Immature natural killer cell (primary cell): ENCODE results near the gene GPR15. TPM values are rescaled to one million over a fixed set of nuclear protein-coding genes. Genes with fewer than 3 reads are reported as not detected.

ENCODE experiments used
- DNase-seq, 3 donors: peaks; one replicate each; pipeline ENCODE4 v3.0.0; 2022; ENCODE audit warnings: mixed read lengths in 1 of 3
- H3K27ac Mint-ChIP-seq, 6 donors: one replicate each; pipeline ENCODE4 v1.8.0; 2020; ENCODE audit warnings: mixed read lengths in 6 of 6, mild to moderate bottlenecking in 5 of 6, inconsistent platforms in 4 of 6, moderate library complexity in 3 of 6
- H3K27me3 Mint-ChIP-seq, 3 donors: one replicate each; pipeline ENCODE4 v1.8.0; 2020 to 2021; ENCODE audit warnings: low read depth in 3 of 3, mild to moderate bottlenecking in 3 of 3, mixed read lengths in 3 of 3, moderate library complexity in 3 of 3, inconsistent platforms in 1 of 3
- H3K36me3 Mint-ChIP-seq, 3 donors: one replicate each; pipeline ENCODE4 v1.8.0; 2020; ENCODE audit warnings: mixed read lengths in 3 of 3, inconsistent platforms in 2 of 3, mild to moderate bottlenecking in 2 of 3
- H3K4me1 Mint-ChIP-seq, 2 donors: one replicate each; pipeline ENCODE4 v1.8.0; 2020; ENCODE audit warnings: inconsistent platforms in 2 of 2, mild to moderate bottlenecking in 2 of 2, mixed read lengths in 2 of 2, moderate library complexity in 1 of 2
- H3K4me3 Mint-ChIP-seq, 5 donors: one replicate each; pipeline ENCODE4 v1.8.0; 2020; ENCODE audit warnings: mild to moderate bottlenecking in 5 of 5, mixed read lengths in 5 of 5, inconsistent platforms in 3 of 5, moderate library complexity in 3 of 5
- H3K9me3 Mint-ChIP-seq, 6 donors: one replicate each; pipeline ENCODE4 v1.8.0; 2020; ENCODE audit warnings: mild to moderate bottlenecking in 6 of 6, mixed read lengths in 6 of 6, inconsistent platforms in 4 of 6, moderate library complexity in 3 of 6
- polyA plus RNA-seq, 3 donors: library from polyadenylated mRNA; unstranded; fragments of 300-500 nt; fragmentation: Illumina TruSeq; gene quantifications; one replicate each; pipeline ENCODE4 v1.2.3, GENCODE V29; 2021

Gene GPR15
- polyA plus RNA-seq, 3 donors from 2014 or later = 0.45 to 1.2 TPM; not detected in 1

GRCh38 chr3:98518816-98519215 is 13.0 kb upstream of the GPR15 start:
- Mint-ChIP-seq H3K36me3 (peaks cover 8 to 39% (median 8%) of the 10 kb centered on the region in 3 donors), H3K27me3 (peaks cover 4 to 6% (median 5%) of the 10 kb centered on the region in 3 donors), H3K4me1 (peaks cover 57 to 85% of the 10 kb centered on the region in 2 donors), H3K27ac (peak overlapping the region in 5 of 6 donors; percentile 36 to 80 (median 65)), H3K4me3 (no peak overlapping the region), H3K9me3 (no peaks in the 10 kb centered on the region)
- DNase-seq = no peak

GRCh38 chr3:98519351-98519750 is 12.4 kb upstream of the GPR15 start:
- Mint-ChIP-seq H3K27ac (peak overlapping the region; percentile 41 to 80 (median 62)), H3K4me1 (peaks cover 57 to 85% of the 10 kb centered on the region in 2 donors), H3K4me3 (peak overlapping the region in 3 of 5 donors; percentile 8 to 52 (median 45)), H3K36me3 (peaks cover 8 to 39% (median 8%) of the 10 kb centered on the region in 3 donors), H3K9me3 (no peaks in the 10 kb centered on the region), H3K27me3 (peaks cover 4 to 6% (median 5%) of the 10 kb centered on the region in 3 donors)
- DNase-seq = no peak

GRCh38 chr3:98521897-98522543 is 9.8 kb upstream of the GPR15 start:
- Mint-ChIP-seq H3K4me3 (peak overlapping the region; percentile 90 to 98 (median 96)), H3K9me3 (no peaks in the 10 kb centered on the region), H3K27ac (peak overlapping the region; percentile 89 to 98 (median 93)), H3K4me1 (peaks cover 65 to 74% of the 10 kb centered on the region in 2 donors), H3K27me3 (peaks cover 4 to 9% (median 4%) of the 10 kb centered on the region in 3 donors), H3K36me3 (peaks cover 3 to 21% (median 4%) of the 10 kb centered on the region in 3 donors)
- peak; percentile 44 to 49 (median 48) for DNase-seq

DNA sequence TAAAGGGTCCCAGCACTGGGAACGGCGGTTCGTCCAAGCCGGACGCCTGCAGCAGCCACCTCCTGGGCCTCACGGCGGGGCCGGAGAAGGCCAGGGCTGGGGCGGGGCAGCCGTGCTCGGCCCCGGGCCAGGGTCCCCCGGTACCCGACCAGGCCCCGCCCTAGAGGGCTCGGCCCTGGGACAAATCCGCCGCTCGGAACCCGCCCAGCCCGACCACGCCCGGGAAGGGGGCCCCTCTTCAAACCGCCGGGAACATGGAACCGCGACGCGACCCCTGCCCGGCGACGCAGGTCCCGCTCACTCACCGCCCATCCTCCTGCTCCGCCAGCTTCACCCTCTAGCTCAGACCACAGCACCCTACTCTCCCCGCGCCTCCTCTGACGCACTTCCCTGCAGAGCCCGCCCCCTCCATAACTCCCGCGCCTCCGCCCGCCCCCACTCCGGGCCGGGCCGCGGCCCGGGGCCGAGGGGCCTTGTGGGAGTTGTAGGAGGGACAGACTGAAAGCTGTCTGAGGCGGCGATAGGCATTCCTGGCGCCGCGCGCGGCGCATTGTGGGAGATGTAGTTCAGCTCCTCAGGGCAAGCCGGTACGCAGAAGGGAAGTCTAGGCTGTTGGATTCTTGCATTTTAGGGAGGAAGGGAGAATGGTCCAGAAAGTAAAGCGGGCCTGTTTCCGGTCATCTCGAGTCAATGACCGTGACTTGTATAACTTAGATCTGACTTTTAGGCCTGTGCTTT is 9.1 kb upstream of the GPR15 start, which contains the start of gene CLDND1:
CLDND1 (minus strand) TSS at position 359 of the 738 bp plus-strand sequence. CDS start 1,478 bp downstream, outside the sequence.
- peak within 1 kb of the TSS; percentile 90 to 99 (median 96) for H3K4me3 Mint-ChIP-seq
- peak; percentile 91 to 92 (median 91) for DNase-seq
- peaks cover 3 to 21% (median 4%) of the 10 kb centered on the region in 3 donors for H3K36me3 Mint-ChIP-seq
- H3K9me3 Mint-ChIP-seq = no peaks in the 10 kb centered on the region
- H3K27ac Mint-ChIP-seq = peak within 1 kb of the TSS; percentile 92 to 100 (median 96)
- peaks cover 64 to 67% of the 10 kb centered on the region in 2 donors for H3K4me1 Mint-ChIP-seq
- H3K27me3 Mint-ChIP-seq = peaks cover 4 to 9% (median 4%) of the 10 kb centered on the region in 3 donors

- peak; percentile 57 to 64 (median 61) for DNase-seq
- Mint-ChIP-seq H3K4me3 (peak overlapping the region in 3 of 5 donors; percentile 30 to 57 (median 34)), H3K27ac (peak overlapping the region in 5 of 6 donors; percentile 70 to 87 (median 85)), H3K4me1 (peaks cover 39% of the 10 kb centered on the region in 2 donors), H3K9me3 (no peaks in the 10 kb centered on the region), H3K36me3 (peaks cover 3 to 7% (median 4%) of the 10 kb centered on the region in 3 donors), H3K27me3 (peaks cover 4 to 9% (median 4%) of the 10 kb centered on the region in 3 donors)
Observed at GRCh38 chr3:98525494-98525893, 6.3 kb upstream of the GPR15 start.

DNA sequence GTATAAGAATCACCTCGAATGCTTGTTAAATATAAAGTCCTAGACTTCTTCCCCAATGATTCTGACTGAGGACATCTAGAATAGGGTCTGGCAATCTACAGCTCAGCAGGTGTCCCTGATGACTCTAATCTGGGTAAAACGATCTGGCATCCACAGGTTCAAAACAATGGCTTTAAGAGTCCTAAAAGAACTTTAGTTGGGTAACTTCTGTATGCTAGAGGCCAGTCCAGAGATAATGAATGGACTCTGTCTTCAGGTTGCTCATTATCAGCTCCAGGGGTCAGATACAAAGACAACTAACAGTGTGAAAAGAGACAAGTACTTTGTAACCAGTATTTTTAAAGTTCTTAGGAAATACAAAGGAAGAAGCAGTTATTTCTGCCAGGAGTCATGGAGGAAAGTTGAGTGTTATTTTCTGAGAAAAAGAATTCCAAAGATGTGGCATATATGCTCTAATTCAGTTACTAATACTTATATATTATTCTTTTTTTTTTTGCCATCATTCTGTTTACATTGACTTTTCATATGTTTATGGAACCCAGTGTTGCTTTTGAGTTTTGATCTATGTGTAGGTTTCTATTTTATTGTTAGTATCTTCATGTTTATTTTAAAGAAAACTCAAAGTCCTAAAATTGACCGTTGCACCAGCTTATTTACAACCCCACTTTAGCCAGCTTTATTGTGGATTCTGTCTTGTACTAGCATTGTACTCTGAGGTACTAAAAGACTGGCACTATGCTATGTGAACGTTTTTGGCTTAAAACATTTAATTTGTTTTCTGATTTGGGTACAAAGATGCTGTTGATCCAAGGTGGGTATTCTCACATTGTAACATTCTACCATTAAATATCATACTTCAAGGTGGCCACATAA is 3.1 kb upstream of the GPR15 start:
- Mint-ChIP-seq H3K36me3 (no peaks in the 10 kb centered on the region), H3K9me3 (no peaks in the 10 kb centered on the region), H3K27me3 (peaks cover 0 to 4% (median 0%) of the 10 kb centered on the region in 3 donors), H3K27ac (no peak overlapping the region), H3K4me3 (no peak overlapping the region), H3K4me1 (peaks cover 13 to 16% of the 10 kb centered on the region in 2 donors)
- DNase-seq = no peak

- Mint-ChIP-seq H3K9me3 (no peaks in the 10 kb centered on the region), H3K4me1 (peaks cover 10 to 11% of the 10 kb centered on the region in 2 donors), H3K4me3 (no peak overlapping the region), H3K27me3 (peaks cover 0 to 4% (median 0%) of the 10 kb centered on the region in 3 donors), H3K36me3 (no peaks in the 10 kb centered on the region), H3K27ac (peak overlapping the region in 1 of 6 donors; percentile 40)
- DNase-seq = no peak
Observed at GRCh38 chr3:98529856-98530459, 1.8 kb upstream of the GPR15 start.

- H3K9me3 Mint-ChIP-seq = no peaks in the 10 kb centered on the region
- no peak overlapping the region for H3K27ac Mint-ChIP-seq
- no peaks in the 10 kb centered on the region for H3K36me3 Mint-ChIP-seq
- peaks cover 0 to 2% (median 0%) of the 10 kb centered on the region in 3 donors for H3K27me3 Mint-ChIP-seq
- DNase-seq = no peak
- H3K4me3 Mint-ChIP-seq = no peak overlapping the region
- H3K4me1 Mint-ChIP-seq = peaks cover 3 to 4% of the 10 kb centered on the region in 2 donors
Observed at GRCh38 chr3:98530676-98531075, 1.1 kb upstream of the GPR15 start.

- H3K4me3 Mint-ChIP-seq = peak overlapping the region in 1 of 5 donors; percentile 57
- no peaks in the 10 kb centered on the region for H3K4me1 Mint-ChIP-seq
- no peak for DNase-seq
- no peak overlapping the region for H3K27ac Mint-ChIP-seq
- no peaks in the 10 kb centered on the region for H3K9me3 Mint-ChIP-seq
- H3K27me3 Mint-ChIP-seq = peaks cover 0 to 8% (median 0%) of the 10 kb centered on the region in 3 donors
- no peaks in the 10 kb centered on the region for H3K36me3 Mint-ChIP-seq
Observed at GRCh38 chr3:98532275-98532637, 478 bp downstream of the GPR15 start.

DNA sequence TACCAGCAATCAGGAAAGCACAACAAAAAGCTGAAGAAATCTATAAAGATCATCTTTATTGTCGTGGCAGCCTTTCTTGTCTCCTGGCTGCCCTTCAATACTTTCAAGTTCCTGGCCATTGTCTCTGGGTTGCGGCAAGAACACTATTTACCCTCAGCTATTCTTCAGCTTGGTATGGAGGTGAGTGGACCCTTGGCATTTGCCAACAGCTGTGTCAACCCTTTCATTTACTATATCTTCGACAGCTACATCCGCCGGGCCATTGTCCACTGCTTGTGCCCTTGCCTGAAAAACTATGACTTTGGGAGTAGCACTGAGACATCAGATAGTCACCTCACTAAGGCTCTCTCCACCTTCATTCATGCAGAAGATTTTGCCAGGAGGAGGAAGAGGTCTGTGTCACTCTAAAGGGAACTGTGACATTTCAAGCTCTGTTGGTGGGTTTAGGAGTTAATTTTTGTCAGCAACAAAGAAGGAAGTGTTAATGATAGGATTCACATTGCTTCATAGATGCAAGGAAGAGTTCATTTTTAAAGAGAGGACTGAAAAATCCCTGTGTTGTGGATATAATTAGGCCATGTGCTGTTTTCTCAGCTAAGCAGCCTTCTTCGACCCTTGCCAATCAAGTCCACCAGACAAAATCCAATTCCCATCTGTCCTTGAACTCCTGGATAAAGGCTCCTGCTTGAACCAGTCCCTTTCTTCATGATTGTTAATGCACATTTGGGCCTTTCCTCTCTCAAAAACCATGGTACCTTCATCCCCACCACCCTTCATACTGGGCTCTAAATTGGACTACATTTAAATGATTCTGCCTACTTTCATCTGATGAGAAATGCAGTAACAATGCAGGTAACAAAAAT is 1.2 kb downstream of the GPR15 start:
- H3K36me3 Mint-ChIP-seq = no peaks in the 10 kb centered on the region
- H3K27ac Mint-ChIP-seq = peak overlapping the region in 1 of 6 donors; percentile 52
- H3K4me3 Mint-ChIP-seq = peak overlapping the region in 1 of 5 donors; percentile 49
- peaks cover 0 to 8% (median 0%) of the 10 kb centered on the region in 3 donors for H3K27me3 Mint-ChIP-seq
- H3K4me1 Mint-ChIP-seq = no peaks in the 10 kb centered on the region
- no peaks in the 10 kb centered on the region for H3K9me3 Mint-ChIP-seq
- no peak for DNase-seq

DNA sequence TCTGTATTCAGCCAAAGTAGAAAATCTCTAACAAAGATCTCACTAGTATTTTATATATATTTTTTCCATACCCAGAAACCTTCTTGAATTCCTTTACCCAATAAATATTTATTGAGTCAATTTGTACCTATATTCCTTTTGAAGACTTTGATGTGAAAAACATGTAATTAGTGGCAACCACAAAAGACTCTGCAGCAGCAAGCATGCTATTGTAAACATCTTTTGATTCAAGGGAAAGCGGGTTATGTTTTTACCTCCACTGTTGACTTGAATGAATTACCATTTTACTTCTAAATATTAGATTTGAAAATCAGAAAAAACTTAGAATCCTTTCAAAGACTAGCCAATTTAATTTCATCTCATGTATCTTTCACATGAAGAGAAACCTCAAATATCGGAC is 2.4 kb downstream of the GPR15 start:
- Mint-ChIP-seq H3K9me3 (no peaks in the 10 kb centered on the region), H3K4me3 (peak overlapping the region in 1 of 5 donors; percentile 21), H3K27me3 (peaks cover 0 to 8% (median 2%) of the 10 kb centered on the region in 3 donors), H3K4me1 (no peaks in the 10 kb centered on the region), H3K36me3 (no peaks in the 10 kb centered on the region), H3K27ac (no peak overlapping the region)
- no peak for DNase-seq

DNA sequence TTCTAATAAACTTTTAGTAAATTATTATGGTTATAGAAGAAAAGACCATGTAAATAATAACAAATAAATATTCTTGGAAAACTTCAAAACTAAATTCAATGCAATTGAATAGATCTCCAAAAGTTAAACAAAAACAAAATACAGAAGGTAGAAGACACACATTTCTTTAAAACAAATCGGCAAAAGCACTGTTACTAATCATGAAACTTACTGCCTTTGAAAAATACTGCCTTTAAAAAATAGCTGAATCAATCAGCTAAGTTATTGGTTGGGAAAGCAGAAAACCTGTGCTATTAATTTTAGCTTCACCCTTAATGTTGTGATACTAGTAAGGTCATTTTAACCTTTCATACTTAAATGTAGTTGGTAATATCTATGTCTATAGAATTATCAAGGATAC is 3.0 kb downstream of the GPR15 start:
- Mint-ChIP-seq H3K27ac (no peak overlapping the region), H3K9me3 (no peaks in the 10 kb centered on the region), H3K36me3 (no peaks in the 10 kb centered on the region), H3K4me3 (no peak overlapping the region), H3K27me3 (peaks cover 0 to 8% (median 2%) of the 10 kb centered on the region in 3 donors), H3K4me1 (peaks cover 0 to under 1% of the 10 kb centered on the region in 2 donors)
- no peak for DNase-seq
